SK-N-SH (cell line): ENCODE results near the gene NFILZ. TPM values are rescaled to one million over a fixed set of nuclear protein-coding genes. Genes with fewer than 3 reads are reported as not detected.

Experiments
- CTCF ChIA-PET: fragments of 300-600, 350-600 bp; formaldehyde crosslinking; extraction: SDS; loops from one replicate; lab custom pipeline; 2021; lab: Yijun Ruan, JAX
- POLR2A ChIA-PET: fragments of 350-600 bp; sonication (Branson Sonifier 250); formaldehyde crosslinking; extraction: SDS; loops from one replicate; lab custom pipeline; 2020; ENCODE audit warnings: antibody characterized with exemption, inconsistent platforms; lab: Yijun Ruan, JAX
- DNase-seq: peaks from one replicate; pipeline ENCODE4 v3.0.0; 2012
- H2AFZ ChIP-seq: fragments of 200-600 bp; sonication (generic); 2 replicates; pipeline ENCODE4 v1.8.1; 2016; ENCODE audit warnings: antibody characterized with exemption, mild to moderate bottlenecking, low read depth
- H3F3A ChIP-seq: fragments of 200-600 bp; sonication (generic); replicated peaks from 2 replicates; pipeline ENCODE3; 2016; ENCODE audit warnings: antibody characterized with exemption, mild to moderate bottlenecking; ENCODE audit not compliant: insufficient read depth
- H3K27ac ChIP-seq, 2 experiments: fragments of 200-500 bp in 1 of 2; fragments of 200-600 bp in 1 of 2; sonication (Bioruptor generic) in 1 of 2; sonication (generic), shearing (Covaris generic) in 1 of 2; 2 replicates each; pipeline versions ENCODE4 v1.5.1 to v1.6.1; 2014 to 2016; ENCODE audit warnings: low read depth in 2 of 2, inconsistent platforms in 1 of 2, low read length in 1 of 2, mild to moderate bottlenecking in 1 of 2, mixed read lengths in 1 of 2
- H3K27me3 ChIP-seq: fragments of 200-600 bp; sonication (generic), shearing (Covaris generic); 2 replicates; pipeline ENCODE4 v1.6.1; 2016; ENCODE audit warnings: mixed run types; ENCODE audit not compliant: insufficient read depth
- H3K36me3 ChIP-seq, 2 experiments: fragments of 200-500 bp in 1 of 2; fragments of 200-600 bp in 1 of 2; sonication (Bioruptor generic) in 1 of 2; sonication (generic) in 1 of 2; replicated peaks in 1 of 2; 2 replicates each; pipeline versions ENCODE3 to v1.5.1; 2014 to 2016; ENCODE audit warnings: low read length in 1 of 2, mild to moderate bottlenecking in 1 of 2; ENCODE audit not compliant: insufficient read depth in 2 of 2, control insufficient read depth in 1 of 2
- H3K4me1 ChIP-seq, 2 experiments: fragments of 200-500 bp in 1 of 2; fragments of 200-600 bp in 1 of 2; sonication (Bioruptor generic) in 1 of 2; sonication (generic), shearing (Covaris generic) in 1 of 2; 2 replicates each; pipeline versions ENCODE4 v1.5.1 to v1.6.1; 2014 to 2016; ENCODE audit warnings: low read depth in 1 of 2, low read length in 1 of 2, mixed run types in 1 of 2; ENCODE audit not compliant: insufficient read depth in 2 of 2, control insufficient read depth in 1 of 2
- H3K4me2 ChIP-seq: fragments of 200-600 bp; sonication (generic), shearing (Covaris generic); 2 replicates; pipeline ENCODE4 v1.6.1; 2017; ENCODE audit warnings: mixed run types
- H3K4me3 ChIP-seq, 2 experiments: fragments of 200-500 bp in 1 of 2; fragments of 200-600 bp in 1 of 2; sonication (Bioruptor generic) in 1 of 2; sonication (generic), shearing (Covaris generic) in 1 of 2; 2 replicates each; pipeline versions ENCODE4 v1.5.1 to v1.8.1; 2014 to 2016; ENCODE audit warnings: low read depth in 2 of 2, inconsistent platforms in 1 of 2, low read length in 1 of 2, mild to moderate bottlenecking in 1 of 2, mixed read lengths in 1 of 2, moderate library complexity in 1 of 2
- H3K79me2 ChIP-seq: fragments of 200-600 bp; sonication (generic); 2 replicates; pipeline ENCODE4 v1.8.1; 2017; ENCODE audit warnings: mild to moderate bottlenecking; ENCODE audit not compliant: insufficient read depth
- H3K9ac ChIP-seq: fragments of 200-600 bp; sonication (generic); 2 replicates; pipeline ENCODE4 v1.6.1; 2017; ENCODE audit warnings: mixed run types
- H3K9me2 ChIP-seq: fragments of 200-600 bp; sonication (generic); 2 replicates; pipeline ENCODE4 v1.6.1; 2017; ENCODE audit warnings: mixed run types
- H3K9me3 ChIP-seq: fragments of 200-600 bp; sonication (generic); 2 replicates; pipeline ENCODE4 v1.6.1; 2017; ENCODE audit warnings: mixed run types, mild to moderate bottlenecking, moderate library complexity
- H4K20me1 ChIP-seq: fragments of 200-600 bp; sonication (generic); 2 replicates; pipeline ENCODE4 v1.6.1; 2017; ENCODE audit warnings: mild to moderate bottlenecking, mixed run types; ENCODE audit not compliant: insufficient read depth
- CHD2 ChIP-seq: fragments of 150-350 bp; IDR thresholded peaks from 2 replicates; pipeline ENCODE4 v1.6.1; 2018; ENCODE audit warnings: low read length; ENCODE audit not compliant: partially characterized antibody
- CTCF ChIP-seq: fragments of 200-600 bp; sonication (generic); IDR thresholded peaks from 2 replicates; pipeline ENCODE4 v1.6.1; 2017; ENCODE audit warnings: antibody characterized with exemption, mild to moderate bottlenecking, moderate library complexity
- ELF1 ChIP-seq: IDR thresholded peaks from 2 replicates; pipeline ENCODE4 v1.4.0; 2012
- FOXJ3 ChIP-seq: sonication (generic); formaldehyde crosslinking; IDR thresholded peaks from 2 replicates; pipeline ENCODE4 v1.5.1; 2020; ENCODE audit warnings: mild to moderate bottlenecking, missing genetic modification reagents
- GATA2 ChIP-seq: sonication (generic); formaldehyde crosslinking; IDR thresholded peaks from 2 replicates; pipeline ENCODE4 v1.5.0; 2020; ENCODE audit warnings: mild to moderate bottlenecking, missing genetic modification reagents
- IRF3 ChIP-seq: fragments of 150-350 bp; IDR thresholded peaks from 2 replicates; pipeline ENCODE4 v1.6.1; 2016; ENCODE audit warnings: mild to moderate bottlenecking, low read depth, low read length
- MEF2A ChIP-seq: IDR thresholded peaks from 2 replicates; pipeline ENCODE4 v1.4.0; 2012; ENCODE audit warnings: low read depth, borderline replicate concordance
- MXI1 ChIP-seq: IDR thresholded peaks from 2 replicates; pipeline ENCODE4 v1.6.1; 2012; ENCODE audit warnings: mild to moderate bottlenecking, low read depth, low read length, improper control_type of control experiment
- NFIC ChIP-seq: IDR thresholded peaks from 2 replicates; pipeline ENCODE4 v1.4.0; 2012; ENCODE audit warnings: borderline replicate concordance
- POLR2AphosphoS5 ChIP-seq: IDR thresholded peaks from 2 replicates; pipeline ENCODE4 v1.6.1; 2012; ENCODE audit warnings: low read depth, low read length
- RCOR1 ChIP-seq: fragments of 150-350 bp; IDR thresholded peaks from 2 replicates; pipeline ENCODE4 v1.6.1; 2017; ENCODE audit warnings: antibody characterized with exemption, low read length
- RXRA ChIP-seq: IDR thresholded peaks from 2 replicates; pipeline ENCODE4 v1.4.0; 2012; ENCODE audit warnings: low read depth, mild to moderate bottlenecking, borderline replicate concordance
- SMC3 ChIP-seq: IDR thresholded peaks from 2 replicates; pipeline ENCODE4 v1.6.1; 2012; ENCODE audit warnings: low read depth, low read length, improper control_type of control experiment
- TAF1 ChIP-seq: IDR thresholded peaks from 2 replicates; pipeline ENCODE4 v1.6.1; 2012; ENCODE audit warnings: low read depth, mild to moderate bottlenecking, low read length, moderate library complexity, borderline replicate concordance
- TCF12 ChIP-seq: IDR thresholded peaks from 2 replicates; pipeline ENCODE4 v1.4.0; 2012
- TEAD4 ChIP-seq: IDR thresholded peaks from 2 replicates; pipeline ENCODE4 v1.4.0; 2012; ENCODE audit warnings: mild to moderate bottlenecking, borderline replicate concordance; ENCODE audit not compliant: insufficient read depth
- YY1 ChIP-seq: IDR thresholded peaks from 2 replicates; pipeline ENCODE4 v1.4.0; 2012; ENCODE audit warnings: low read depth, mild to moderate bottlenecking
- WGBS: methylation state at CpG from one replicate; pipeline ENCODE4 v1.1.6; 2017; ENCODE audit warnings: low lambda C conversion rate; 5-methylcytosine and 5-hydroxymethylcytosine counted together
- polyA plus RNA-seq, 3 experiments: library from polyadenylated mRNA; depleted of rRNA; stranded (reverse); fragments of >200 nt; gene quantifications; 2 replicates each; pipeline ENCODE4 v1.2.3, GENCODE V29; 2012
- TF ChIP-seq, protein P1 (sequence below): IDR thresholded peaks from 2 replicates; pipeline ENCODE4; 2012
- TF ChIP-seq, protein P2 (sequence below): IDR thresholded peaks from 2 replicates; pipeline ENCODE4 v1.6.1; 2012; ENCODE audit warnings: mild to moderate bottlenecking, low read depth, low read length, moderate library complexity
- TF ChIP-seq, protein P3 (sequence below): IDR thresholded peaks from 2 replicates; pipeline ENCODE4 v1.4.0; 2012; ENCODE audit warnings: low read depth, borderline replicate concordance

Gene NFILZ
- polyA plus RNA-seq, 1 of the 3 experiments (the other 2 are of a cell fraction) = not detected

- WGBS = 13% methylated on average over 4 of the region's 7 CpGs
- H3K36me3 ChIP-seq = no peaks in the 10 kb centered on the region
- no peak overlapping the region for H3K9ac ChIP-seq
- H2AFZ ChIP-seq = no peak overlapping the region
- H3K9me3 ChIP-seq = no peaks in the 10 kb centered on the region
- no peaks in the 10 kb centered on the region for H4K20me1 ChIP-seq
- H3K4me3 ChIP-seq = no peak overlapping the region
- no peaks in the 10 kb centered on the region for H3K79me2 ChIP-seq
- ChIA-PET POLR2A (no interaction called here), CTCF (interaction anchor here (1.3 to 8.0 kb wide), 3 partner anchors 10 to 64 kb away, joined by 3 to 49 read pairs (median 10); partner anchors contain the start of gene MYO1F)
- H3K27ac ChIP-seq = no peak overlapping the region
- H3K4me2 ChIP-seq = no peak overlapping the region
- no peak for DNase-seq
- H3K27me3 ChIP-seq = peaks cover 48% of the 10 kb centered on the region; the same call in 1 of the 2 replicates
- no peaks in the 10 kb centered on the region for H3K9me2 ChIP-seq
- H3F3A ChIP-seq = no peaks in the 10 kb centered on the region
- no peaks in the 10 kb centered on the region for H3K4me1 ChIP-seq
- no peak for TF ChIP-seq TCF12
- no peak for TF ChIP-seq SMC3
- no peak for TF ChIP-seq RCOR1
- TF ChIP-seq FOXJ3 = no peak
- TF ChIP-seq MEF2A = no peak
- TF ChIP-seq POLR2AphosphoS5 = no peak
These were observed 13.6 kb downstream of the NFILZ start for GRCh38 chr19:8643860-8644653.

DNA sequence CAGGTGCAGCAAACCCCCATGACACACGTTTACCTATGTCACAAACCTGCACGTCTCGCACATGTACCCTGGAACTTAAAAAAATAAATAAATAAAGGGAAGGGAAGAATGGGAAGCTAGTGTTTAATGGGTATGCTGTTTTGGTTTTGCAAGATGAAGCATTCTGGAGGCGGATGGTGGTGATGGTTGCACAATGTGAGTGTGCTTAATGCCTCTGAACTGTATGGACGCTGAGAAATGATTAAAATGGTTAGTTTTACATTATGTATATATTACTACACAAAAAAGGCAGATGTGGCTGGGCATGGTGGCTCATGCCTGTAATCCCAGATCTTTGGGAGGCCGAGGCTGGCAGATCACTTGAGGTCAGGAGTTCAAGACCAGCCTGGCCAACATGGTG, 17.8 kb downstream of the NFILZ start:
- Histone ChIP-seq H3K27me3 (peaks cover 86% of the 10 kb centered on the region; the same call in 1 of the 2 replicates), H3K4me2 (no peak overlapping the region), H3K4me1 (no peaks in the 10 kb centered on the region), H3K36me3 (no peaks in the 10 kb centered on the region), H3K79me2 (no peaks in the 10 kb centered on the region), H3K9ac (no peak overlapping the region), H3K9me3 (no peaks in the 10 kb centered on the region), H2AFZ (no peak overlapping the region), H3K9me2 (no peaks in the 10 kb centered on the region), H4K20me1 (no peaks in the 10 kb centered on the region), H3F3A (no peaks in the 10 kb centered on the region), H3K27ac (no peak overlapping the region), H3K4me3 (no peak overlapping the region)
- CTCF ChIA-PET = no interaction called here
- POLR2A ChIA-PET = no interaction called here
- DNase-seq = no peak
- 17% methylated on average over 6 of the region's 6 CpGs for WGBS
- TF ChIP-seq, protein P1, sequence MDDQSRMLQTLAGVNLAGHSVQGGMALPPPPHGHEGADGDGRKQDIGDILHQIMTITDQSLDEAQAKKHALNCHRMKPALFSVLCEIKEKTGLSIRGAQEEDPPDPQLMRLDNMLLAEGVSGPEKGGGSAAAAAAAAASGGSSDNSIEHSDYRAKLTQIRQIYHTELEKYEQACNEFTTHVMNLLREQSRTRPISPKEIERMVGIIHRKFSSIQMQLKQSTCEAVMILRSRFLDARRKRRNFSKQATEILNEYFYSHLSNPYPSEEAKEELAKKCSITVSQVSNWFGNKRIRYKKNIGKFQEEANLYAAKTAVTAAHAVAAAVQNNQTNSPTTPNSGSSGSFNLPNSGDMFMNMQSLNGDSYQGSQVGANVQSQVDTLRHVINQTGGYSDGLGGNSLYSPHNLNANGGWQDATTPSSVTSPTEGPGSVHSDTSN = no peak
- TF ChIP-seq, protein P2, sequence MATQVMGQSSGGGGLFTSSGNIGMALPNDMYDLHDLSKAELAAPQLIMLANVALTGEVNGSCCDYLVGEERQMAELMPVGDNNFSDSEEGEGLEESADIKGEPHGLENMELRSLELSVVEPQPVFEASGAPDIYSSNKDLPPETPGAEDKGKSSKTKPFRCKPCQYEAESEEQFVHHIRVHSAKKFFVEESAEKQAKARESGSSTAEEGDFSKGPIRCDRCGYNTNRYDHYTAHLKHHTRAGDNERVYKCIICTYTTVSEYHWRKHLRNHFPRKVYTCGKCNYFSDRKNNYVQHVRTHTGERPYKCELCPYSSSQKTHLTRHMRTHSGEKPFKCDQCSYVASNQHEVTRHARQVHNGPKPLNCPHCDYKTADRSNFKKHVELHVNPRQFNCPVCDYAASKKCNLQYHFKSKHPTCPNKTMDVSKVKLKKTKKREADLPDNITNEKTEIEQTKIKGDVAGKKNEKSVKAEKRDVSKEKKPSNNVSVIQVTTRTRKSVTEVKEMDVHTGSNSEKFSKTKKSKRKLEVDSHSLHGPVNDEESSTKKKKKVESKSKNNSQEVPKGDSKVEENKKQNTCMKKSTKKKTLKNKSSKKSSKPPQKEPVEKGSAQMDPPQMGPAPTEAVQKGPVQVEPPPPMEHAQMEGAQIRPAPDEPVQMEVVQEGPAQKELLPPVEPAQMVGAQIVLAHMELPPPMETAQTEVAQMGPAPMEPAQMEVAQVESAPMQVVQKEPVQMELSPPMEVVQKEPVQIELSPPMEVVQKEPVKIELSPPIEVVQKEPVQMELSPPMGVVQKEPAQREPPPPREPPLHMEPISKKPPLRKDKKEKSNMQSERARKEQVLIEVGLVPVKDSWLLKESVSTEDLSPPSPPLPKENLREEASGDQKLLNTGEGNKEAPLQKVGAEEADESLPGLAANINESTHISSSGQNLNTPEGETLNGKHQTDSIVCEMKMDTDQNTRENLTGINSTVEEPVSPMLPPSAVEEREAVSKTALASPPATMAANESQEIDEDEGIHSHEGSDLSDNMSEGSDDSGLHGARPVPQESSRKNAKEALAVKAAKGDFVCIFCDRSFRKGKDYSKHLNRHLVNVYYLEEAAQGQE = no peak
- TF ChIP-seq ELF1 (no peak), CTCF (no peak), TEAD4 (no peak), NFIC (no peak), MXI1 (no peak), CHD2 (no peak), YY1 (no peak), RXRA (no peak), SMC3 (no peak), TAF1 (no peak), IRF3 (no peak), GATA2 (no peak)
- TF ChIP-seq, protein P3, sequence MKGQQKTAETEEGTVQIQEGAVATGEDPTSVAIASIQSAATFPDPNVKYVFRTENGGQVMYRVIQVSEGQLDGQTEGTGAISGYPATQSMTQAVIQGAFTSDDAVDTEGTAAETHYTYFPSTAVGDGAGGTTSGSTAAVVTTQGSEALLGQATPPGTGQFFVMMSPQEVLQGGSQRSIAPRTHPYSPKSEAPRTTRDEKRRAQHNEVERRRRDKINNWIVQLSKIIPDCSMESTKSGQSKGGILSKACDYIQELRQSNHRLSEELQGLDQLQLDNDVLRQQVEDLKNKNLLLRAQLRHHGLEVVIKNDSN = no peak
